Activated CD4-positive, alpha-beta memory T cell treated with anti-CD3 and anti-CD28 coated beads, Interleukin-2, amount 10 ng/mL, durations not matched to agents 7 days and 5 days (primary cell): ENCODE data around the gene ST3GAL4. TPM values are rescaled to one million over a fixed set of nuclear protein-coding genes. Genes with fewer than 3 reads are reported as not detected.

Experiments
- CTCF ChIA-PET: fragments of 350-600 bp; sonication (Branson Sonifier 250); formaldehyde crosslinking; loops from one replicate; lab custom pipeline; 2021; ENCODE audit warnings: antibody characterized with exemption, inconsistent platforms; lab: Charles Lee
- POLR2A ChIA-PET: fragments of 350-600 bp; sonication (Branson Sonifier 250); formaldehyde crosslinking; loops from one replicate; lab custom pipeline; 2021; ENCODE audit warnings: antibody characterized with exemption; lab: Charles Lee
- DNase-seq: peaks from one replicate; pipeline ENCODE4 v3.0.0-alpha.2; 2020
- H3K27ac Mint-ChIP-seq: one replicate; pipeline ENCODE4 v1.8.0; 2021; ENCODE audit warnings: mild to moderate bottlenecking, mixed read lengths
- H3K27me3 Mint-ChIP-seq: one replicate; pipeline ENCODE4 v1.8.0; 2021; ENCODE audit warnings: mixed read lengths
- H3K36me3 Mint-ChIP-seq: one replicate; pipeline ENCODE4 v1.8.0; 2021; ENCODE audit warnings: low read depth, mixed read lengths
- H3K4me1 Mint-ChIP-seq: one replicate; pipeline ENCODE4 v1.8.0; 2021; ENCODE audit warnings: mixed read lengths
- H3K4me3 Mint-ChIP-seq: one replicate; pipeline ENCODE4 v1.8.0; 2021; ENCODE audit warnings: mild to moderate bottlenecking, mixed read lengths
- H3K9me3 Mint-ChIP-seq: one replicate; pipeline ENCODE4 v1.8.0; 2021; ENCODE audit warnings: mixed read lengths
- total RNA-seq, 2 experiments: library from RNA; stranded (reverse); gene quantifications; one replicate each; pipeline ENCODE4 v1.2.3, GENCODE V29; 2021

ST3GAL4 gene
- total RNA-seq, 2 experiments from 2014 or later = 7.4 to 8.5 TPM

DNA sequence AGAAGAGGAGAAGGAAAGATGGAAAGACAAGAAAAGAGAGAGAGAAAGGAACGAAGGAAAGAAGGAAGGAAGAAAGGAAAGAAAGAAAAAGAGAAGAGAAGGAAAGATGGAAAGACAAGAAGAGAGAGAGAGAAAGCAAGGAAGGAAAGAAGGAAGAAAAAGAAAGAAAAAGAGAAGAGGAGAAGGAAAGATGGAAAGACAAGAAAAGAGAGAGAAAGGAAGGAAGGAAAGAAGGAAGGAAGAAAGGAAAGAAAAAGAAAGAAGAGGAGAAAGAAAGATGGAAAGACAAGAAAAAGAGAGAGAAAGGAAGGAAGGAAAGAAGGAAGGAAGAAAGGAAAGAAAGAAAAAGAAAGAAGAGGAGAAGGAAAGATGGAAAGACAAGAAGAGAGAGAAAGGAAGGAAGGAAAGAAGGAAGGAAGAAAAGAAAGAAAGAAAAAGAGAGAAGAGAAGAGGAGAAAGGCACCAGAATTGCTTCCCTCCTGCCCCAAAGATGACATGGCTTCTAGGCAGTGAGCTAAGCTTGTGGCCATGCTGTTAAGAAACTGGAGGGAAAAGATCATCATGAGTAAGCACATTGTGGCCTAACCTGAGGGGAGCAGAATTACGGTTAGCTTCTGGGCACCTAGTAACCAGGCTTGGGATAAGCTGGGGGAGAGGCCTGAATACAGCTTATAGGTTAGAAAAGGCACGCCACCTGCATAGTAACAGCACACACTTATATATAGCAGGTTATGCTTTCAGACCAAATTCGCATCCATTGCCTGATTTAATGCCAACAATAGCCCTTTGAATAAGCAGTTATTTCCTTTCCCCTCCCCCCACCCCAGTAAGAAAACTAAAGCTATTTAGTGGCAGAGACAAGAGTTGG, 2.3 kb upstream of the ST3GAL4 start:
- Mint-ChIP-seq H3K4me1 (peaks cover 66% of the 10 kb centered on the region), H3K4me3 (peak overlapping the region; percentile 65), H3K27me3 (no peaks in the 10 kb centered on the region), H3K9me3 (no peaks in the 10 kb centered on the region), H3K36me3 (peaks cover 29% of the 10 kb centered on the region), H3K27ac (peak overlapping the region; percentile 69)
- ChIA-PET POLR2A (interaction anchor here (0.6 to 4.7 kb wide), 10 partner anchors 10 to 466 kb away, joined by 3 to 24 read pairs (median 4); partner anchors contain the start of genes FOXRED1 and TIRAP), CTCF (interaction anchor here (0.6 to 2.0 kb wide), 5 partner anchors 9 to 128 kb away, joined by 3 to 12 read pairs (median 4); no protein-coding TSS in a partner anchor)
- DNase-seq = peak; percentile 37

GRCh38 chr11:126354631-126355323, 709 bp upstream of the ST3GAL4 start:
- Mint-ChIP-seq H3K4me3 (peak overlapping the region; percentile 92), H3K9me3 (no peaks in the 10 kb centered on the region), H3K36me3 (peaks cover 24% of the 10 kb centered on the region), H3K27me3 (no peaks in the 10 kb centered on the region), H3K4me1 (peaks cover 54% of the 10 kb centered on the region), H3K27ac (peak overlapping the region; percentile 67)
- DNase-seq = peak; percentile 19
- ChIA-PET CTCF (interaction anchor here (1.4 to 2.8 kb wide), 4 partner anchors 44 to 126 kb away, joined by 4 to 13 read pairs (median 8); no protein-coding TSS in a partner anchor), POLR2A (interaction anchor here (1.0 to 4.7 kb wide), 14 partner anchors 12 to 744 kb away, joined by 3 to 24 read pairs (median 6); partner anchors contain the start of genes DCPS, FOXRED1, HYLS1 and SRPRA)

DNA sequence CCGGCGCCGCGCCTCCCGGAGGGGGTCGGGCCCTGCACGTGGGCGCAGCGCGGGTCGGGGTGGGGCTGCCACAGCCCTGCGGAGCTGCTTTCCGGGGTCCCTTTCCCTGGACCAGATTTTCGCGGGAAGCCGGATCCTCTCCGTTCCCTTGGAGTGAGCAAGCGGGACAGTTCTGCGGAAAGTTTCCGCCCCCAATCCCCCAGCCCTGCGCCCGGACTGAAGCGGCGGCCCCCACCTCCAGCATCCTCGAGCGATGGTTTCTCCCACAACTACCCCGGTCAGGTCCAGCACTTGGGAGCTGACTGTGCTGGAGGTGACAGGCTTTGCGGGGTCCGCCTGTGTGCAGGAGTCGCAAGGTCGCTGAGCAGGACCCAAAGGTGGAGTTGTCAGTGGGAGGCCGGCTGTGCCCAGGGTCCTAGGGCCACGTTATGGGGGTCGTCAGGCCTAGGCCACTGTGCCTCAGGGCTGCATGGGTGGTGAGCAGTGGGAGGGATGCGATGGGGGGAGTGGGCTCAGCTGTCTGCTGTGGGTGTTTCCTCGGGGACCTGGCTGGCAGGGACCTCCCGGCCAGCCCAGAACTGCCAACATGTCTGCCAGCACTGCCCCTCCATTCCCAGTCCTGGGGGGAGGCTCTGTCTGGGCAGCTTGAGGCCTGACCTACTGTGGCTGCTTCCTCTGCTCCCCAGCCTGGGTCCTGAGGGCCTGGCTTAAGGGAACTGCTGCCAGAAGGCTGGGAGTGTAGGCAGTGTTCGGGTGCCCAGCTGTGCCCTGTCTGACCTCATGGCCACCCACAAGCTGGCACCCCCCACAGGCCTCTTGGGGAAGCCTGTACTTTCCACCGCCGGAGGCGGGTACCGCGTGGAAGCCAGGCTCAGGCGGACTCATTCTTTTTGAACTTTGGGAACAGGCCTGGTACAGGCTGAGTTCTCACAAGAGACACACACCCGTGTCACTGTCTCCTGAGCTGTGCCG, 726 bp downstream of the ST3GAL4 start:
- Mint-ChIP-seq H3K27ac (peak overlapping the region; percentile 58), H3K36me3 (peaks cover 14% of the 10 kb centered on the region), H3K4me1 (peaks cover 44% of the 10 kb centered on the region), H3K9me3 (no peaks in the 10 kb centered on the region), H3K27me3 (no peaks in the 10 kb centered on the region), H3K4me3 (peak overlapping the region; percentile 76)
- no peak for DNase-seq
- POLR2A ChIA-PET = interaction anchor here (0.8 to 4.7 kb wide), 16 partner anchors 13 to 786 kb away, joined by 3 to 24 read pairs (median 5); partner anchors contain the start of genes DCPS, FOXRED1, HYLS1 and PUS3
- CTCF ChIA-PET = interaction anchor here (1.4 to 2.8 kb wide), 4 partner anchors 46 to 125 kb away, joined by 4 to 13 read pairs (median 4); no protein-coding TSS in a partner anchor

DNA sequence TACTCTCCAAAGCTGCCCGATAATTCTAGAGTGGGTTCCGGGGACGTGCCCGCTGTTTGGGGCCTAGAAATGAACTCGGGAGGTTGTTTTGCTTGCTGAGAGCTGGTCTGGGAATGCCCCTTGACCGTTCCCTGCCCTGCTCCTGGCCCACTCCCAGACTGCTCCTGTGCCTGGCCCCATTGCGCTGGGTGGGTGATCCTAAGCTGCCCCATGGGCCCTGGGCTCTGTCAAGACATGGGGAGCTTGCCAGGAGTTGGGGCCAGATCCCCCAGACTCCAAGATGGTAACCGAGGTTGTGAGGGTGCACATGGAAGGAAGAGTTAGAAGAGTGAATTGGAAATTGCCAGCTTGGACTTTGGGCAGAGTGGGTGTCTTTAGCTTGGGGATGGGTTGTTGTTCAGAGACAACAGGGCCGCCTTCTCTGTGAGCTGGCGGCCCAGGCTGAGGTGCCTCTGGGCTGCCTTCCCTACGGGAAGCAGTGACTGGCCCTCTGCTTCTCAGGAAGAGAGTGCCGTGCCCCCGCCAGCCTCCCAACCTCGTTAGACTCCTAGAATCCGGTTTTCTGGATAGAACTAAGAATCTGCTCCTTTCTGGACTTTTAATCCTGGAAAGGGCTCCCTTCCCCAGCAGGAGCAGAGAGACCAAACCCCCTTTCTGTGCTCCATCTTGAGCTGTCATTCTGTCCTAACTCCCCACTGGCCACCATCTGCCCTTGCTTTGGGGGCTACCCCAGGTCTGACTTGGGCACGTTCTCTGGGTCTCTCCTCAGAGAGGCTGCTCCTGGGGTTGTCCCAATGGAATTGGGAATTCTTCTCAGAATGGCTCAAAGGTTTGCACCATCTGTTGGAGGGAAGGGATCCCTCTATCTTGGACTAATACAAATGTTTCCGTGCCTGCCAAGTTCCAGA, 1.8 kb downstream of the ST3GAL4 start:
- H3K36me3 Mint-ChIP-seq = peaks cover 10% of the 10 kb centered on the region
- ChIA-PET CTCF (interaction anchor here (1.4 to 2.8 kb wide), 2 partner anchors 47 to 123 kb away, joined by 4 to 13 read pairs; no protein-coding TSS in a partner anchor), POLR2A (interaction anchor here (1.3 to 4.7 kb wide), 5 partner anchors 14 to 89 kb away, joined by 4 to 24 read pairs (median 9); partner anchors contain the start of genes DCPS, FOXRED1 and SRPRA)
- no peaks in the 10 kb centered on the region for H3K9me3 Mint-ChIP-seq
- H3K27ac Mint-ChIP-seq = no peak overlapping the region
- H3K4me1 Mint-ChIP-seq = peaks cover 37% of the 10 kb centered on the region
- no peak for DNase-seq
- H3K4me3 Mint-ChIP-seq = peak overlapping the region; percentile 76
- no peaks in the 10 kb centered on the region for H3K27me3 Mint-ChIP-seq

DNA sequence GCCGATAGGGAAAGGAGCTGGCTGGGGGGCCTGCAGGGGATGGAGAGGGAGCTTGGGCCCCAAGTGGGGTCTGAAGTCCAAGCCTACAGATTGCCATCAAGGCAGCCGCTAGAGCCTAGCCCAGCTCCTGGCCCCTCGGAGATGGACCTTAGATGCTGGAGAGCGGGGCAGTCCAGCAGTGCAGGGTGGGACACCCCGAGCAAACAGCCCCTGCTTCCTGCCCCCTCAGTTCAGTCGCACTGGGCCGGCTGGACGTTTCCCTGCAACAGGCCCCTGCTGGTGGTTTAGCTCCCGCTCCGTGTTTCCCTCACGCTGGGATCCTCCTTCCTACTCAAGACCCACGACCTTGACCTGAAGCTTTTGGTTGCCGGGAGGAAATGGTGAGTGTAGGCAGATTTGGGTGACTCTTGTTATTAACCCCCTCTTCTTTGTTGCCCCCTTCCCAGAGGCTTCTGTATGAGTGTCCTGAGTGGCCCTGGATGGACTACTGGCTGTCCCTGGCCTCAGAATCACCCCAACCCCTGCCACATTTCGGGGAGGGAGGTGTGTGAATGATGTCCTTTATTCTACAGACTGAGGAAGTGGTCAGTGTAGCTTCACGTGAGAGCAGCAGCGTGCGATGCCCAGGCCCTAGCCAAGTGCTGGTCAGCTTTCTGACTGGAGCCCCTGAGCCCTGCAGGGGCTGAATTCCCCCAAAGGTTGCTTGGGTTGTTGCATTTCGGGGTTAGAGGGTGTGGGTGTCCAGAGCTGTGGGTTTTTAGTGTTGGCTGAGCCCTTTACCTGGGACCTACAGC, 2.7 kb downstream of the ST3GAL4 start:
- POLR2A ChIA-PET = interaction anchor here (1.3 kb wide), 1 partner anchor 54 kb away, joined by 4 read pairs; the partner anchor contains the start of gene DCPS
- Mint-ChIP-seq H3K36me3 (peaks cover 8% of the 10 kb centered on the region), H3K4me3 (no peak overlapping the region), H3K27me3 (no peaks in the 10 kb centered on the region), H3K27ac (no peak overlapping the region), H3K4me1 (peaks cover 28% of the 10 kb centered on the region), H3K9me3 (no peaks in the 10 kb centered on the region)
- no peak for DNase-seq
- CTCF ChIA-PET = interaction anchor here (0.6 to 2.8 kb wide), 3 partner anchors 48 to 123 kb away, joined by 4 to 13 read pairs (median 5); no protein-coding TSS in a partner anchor

DNA sequence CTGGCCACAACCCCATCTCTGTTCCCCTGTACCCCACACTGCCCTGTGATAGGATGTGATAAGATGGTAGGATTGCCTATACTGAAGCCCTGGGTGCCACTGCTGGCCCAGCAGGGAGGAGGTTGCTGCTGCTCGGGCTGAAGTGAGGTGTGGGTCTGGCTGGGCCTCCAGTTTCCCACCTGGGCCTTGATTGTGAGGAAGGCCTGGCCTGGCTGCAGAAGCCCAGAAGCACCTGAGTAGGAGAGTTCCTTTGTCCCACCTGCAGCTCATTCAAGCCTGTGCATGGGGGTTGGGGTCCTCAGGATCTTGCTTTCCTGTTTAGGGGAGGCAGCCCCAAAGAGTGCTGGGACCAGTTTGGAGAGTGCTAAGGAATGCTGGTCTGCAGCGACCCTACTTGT, 3.3 kb downstream of the ST3GAL4 start:
- ChIA-PET CTCF (interaction anchor here (0.6 kb wide), 1 partner anchor 73 kb away, joined by 5 read pairs; no protein-coding TSS in a partner anchor), POLR2A (no interaction called here)
- no peak overlapping the region for H3K27ac Mint-ChIP-seq
- no peak for DNase-seq
- H3K27me3 Mint-ChIP-seq = no peaks in the 10 kb centered on the region
- H3K36me3 Mint-ChIP-seq = peaks cover 8% of the 10 kb centered on the region
- peaks cover 22% of the 10 kb centered on the region for H3K4me1 Mint-ChIP-seq
- no peaks in the 10 kb centered on the region for H3K9me3 Mint-ChIP-seq
- H3K4me3 Mint-ChIP-seq = no peak overlapping the region

DNA sequence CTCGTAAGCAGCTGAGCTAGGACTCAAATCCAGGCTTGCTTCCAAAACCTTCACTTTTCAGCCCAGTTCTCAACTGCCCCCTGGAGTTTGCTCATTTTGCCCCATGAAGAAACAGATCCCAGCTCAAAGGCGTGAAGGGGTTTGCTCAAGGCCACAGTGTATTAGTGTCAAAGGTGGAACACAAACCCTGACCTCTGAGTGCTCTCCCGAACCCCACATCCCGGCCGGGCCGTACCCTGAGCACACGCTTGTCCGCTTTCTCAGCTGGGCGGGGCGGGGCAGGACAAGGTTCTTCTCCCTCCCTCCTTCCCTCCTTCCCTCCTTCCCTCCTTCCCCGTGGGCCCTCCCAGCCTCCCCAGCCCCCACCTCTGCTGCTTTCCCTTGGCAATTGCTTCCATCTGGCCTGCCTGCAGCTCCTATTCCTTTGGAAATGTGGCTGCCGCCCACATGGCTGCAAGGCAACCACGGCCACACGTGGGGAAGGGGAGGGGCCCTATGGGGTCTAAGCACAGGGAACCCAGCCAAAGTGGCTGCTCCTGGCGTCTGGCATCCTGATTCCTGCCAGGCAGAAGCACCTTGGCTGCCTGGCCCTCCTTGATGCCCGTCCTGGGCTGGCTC, 4.1 kb downstream of the ST3GAL4 start:
- Mint-ChIP-seq H3K9me3 (no peaks in the 10 kb centered on the region), H3K4me3 (no peak overlapping the region), H3K4me1 (peaks cover 17% of the 10 kb centered on the region), H3K27me3 (no peaks in the 10 kb centered on the region), H3K36me3 (peaks cover 6% of the 10 kb centered on the region), H3K27ac (no peak overlapping the region)
- CTCF ChIA-PET = no interaction called here
- POLR2A ChIA-PET = interaction anchor here (1.0 kb wide), 1 partner anchor 56 kb away, joined by 3 read pairs; the partner anchor contains the start of gene DCPS
- no peak for DNase-seq

- no peaks in the 10 kb centered on the region for H3K27me3 Mint-ChIP-seq
- peaks cover 12% of the 10 kb centered on the region for H3K4me1 Mint-ChIP-seq
- H3K36me3 Mint-ChIP-seq = peaks cover 1% of the 10 kb centered on the region
- ChIA-PET CTCF (no interaction called here), POLR2A (interaction anchor here (1.0 kb wide), 1 partner anchor 56 kb away, joined by 3 read pairs; the partner anchor contains the start of gene DCPS)
- H3K27ac Mint-ChIP-seq = no peak overlapping the region
- H3K9me3 Mint-ChIP-seq = no peaks in the 10 kb centered on the region
- no peak for DNase-seq
- H3K4me3 Mint-ChIP-seq = no peak overlapping the region
Measured at GRCh38 chr11:126360049-126360446, 4.6 kb downstream of the ST3GAL4 start.

GRCh38 chr11:126361400-126361799, 5.9 kb downstream of the ST3GAL4 start:
- H3K36me3 Mint-ChIP-seq = no peaks in the 10 kb centered on the region
- H3K4me3 Mint-ChIP-seq = no peak overlapping the region
- ChIA-PET CTCF (interaction anchor here (1.1 kb wide), 1 partner anchor 120 kb away, joined by 3 read pairs; no protein-coding TSS in a partner anchor), POLR2A (no interaction called here)
- H3K9me3 Mint-ChIP-seq = no peaks in the 10 kb centered on the region
- H3K4me1 Mint-ChIP-seq = peaks cover 7% of the 10 kb centered on the region
- no peak for DNase-seq
- H3K27ac Mint-ChIP-seq = no peak overlapping the region
- H3K27me3 Mint-ChIP-seq = no peaks in the 10 kb centered on the region
